DMS114 treated with DMSO at 0.1 percent for 48 hours (cell line): ENCODE results near the gene IL17RA.
A peak's percentile ranks its signal among the peaks of the same experiment; 100 is the strongest.
"Not testable (repeated sequence)": the region's sequence is repeated elsewhere in the genome, so short reads cannot be mapped to it uniquely, and the experiment has no call there.

ENCODE experiments used
- DNase-seq: peaks from one replicate; lab custom pipeline; 2025; ENCODE audit not compliant: unreplicated experiment; lab: John Stamatoyannopoulos, UW

IL17RA gene

GRCh38 chr22:17120281-17120680 is 35.5 kb downstream of the IL17RA start:
- no peak for DNase-seq

- no peak for DNase-seq
These were observed 36.0 kb downstream of the IL17RA start for GRCh38 chr22:17120711-17121232.

DNA sequence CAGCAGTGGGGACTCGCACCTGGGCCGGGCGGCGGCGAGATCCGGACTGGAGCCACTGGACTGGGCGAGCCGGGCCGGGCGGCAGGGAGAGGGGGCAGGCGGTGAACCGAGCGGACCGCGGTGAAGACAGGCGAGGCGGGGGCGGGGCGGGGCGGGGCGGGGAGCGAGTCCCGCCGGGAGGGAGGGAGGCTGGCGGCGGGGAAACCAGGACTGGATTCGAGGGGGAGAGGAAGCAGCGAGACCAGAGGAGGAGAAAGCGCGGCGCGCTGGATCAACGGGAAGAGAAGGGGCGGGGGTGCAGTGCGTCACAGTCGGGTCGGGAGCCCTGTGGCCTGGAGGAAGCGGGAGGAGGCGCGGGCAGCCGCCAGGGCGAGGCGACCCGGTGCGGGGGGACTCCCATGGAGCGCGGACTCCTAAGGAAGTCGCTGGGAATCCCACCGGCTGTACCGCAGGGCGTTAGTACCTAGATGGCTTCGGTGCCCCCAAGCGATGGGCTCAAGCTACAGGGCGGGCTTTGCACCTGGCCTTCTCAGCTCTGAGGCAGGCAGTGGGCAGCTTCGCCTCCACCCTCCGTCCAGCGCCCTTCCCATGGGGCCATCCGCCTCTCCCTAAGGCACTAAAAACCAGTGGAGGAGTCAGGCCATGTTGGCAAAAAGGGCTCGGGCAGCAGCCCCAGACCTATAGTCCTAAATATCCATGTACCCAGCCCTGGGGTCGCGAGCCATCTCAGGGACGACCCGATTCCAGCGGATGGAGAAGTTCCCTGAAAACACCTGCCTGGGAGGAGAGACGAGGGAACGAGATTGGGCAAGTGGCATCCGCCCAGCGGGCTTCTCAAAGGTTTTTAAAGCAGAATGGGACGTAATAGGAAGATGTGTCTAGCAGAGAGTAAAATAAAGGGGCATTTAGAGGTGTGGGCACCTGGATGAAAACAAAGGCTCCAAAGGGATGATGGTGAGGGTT is 36.7 kb downstream of the IL17RA start, which contains the start of gene TMEM121B:
Gene TMEM121B (minus strand): TSS at position 128 of the 963 bp plus-strand sequence. CDS start 233 bp downstream, outside the sequence.
- DNase-seq = peak; percentile 71

- no peak for DNase-seq
These were observed 45.4 kb downstream of the IL17RA start for GRCh38 chr22:17130199-17130598.

DNA sequence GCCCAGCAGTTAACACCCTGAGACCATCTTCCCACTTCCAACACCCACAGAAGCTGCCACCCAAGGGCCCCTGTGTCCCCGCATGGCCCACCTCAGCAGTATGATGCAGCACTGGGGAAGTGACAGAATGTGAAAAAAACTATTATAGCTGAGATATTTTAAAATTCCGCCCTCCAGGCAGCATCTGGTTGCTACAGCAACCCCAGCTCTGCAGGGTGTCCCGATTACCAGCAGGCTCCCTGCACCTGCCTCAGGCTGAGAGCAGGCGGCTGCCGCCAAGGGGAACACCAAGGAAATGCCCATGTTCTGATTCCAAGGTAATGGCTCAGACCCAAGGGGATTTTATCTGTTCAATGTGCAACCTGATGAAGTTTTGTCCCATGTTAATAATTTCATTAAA is 46.9 kb downstream of the IL17RA start:
- no peak for DNase-seq

- DNase-seq = no peak
These were observed 47.3 kb downstream of the IL17RA start for GRCh38 chr22:17132112-17132511.

DNA sequence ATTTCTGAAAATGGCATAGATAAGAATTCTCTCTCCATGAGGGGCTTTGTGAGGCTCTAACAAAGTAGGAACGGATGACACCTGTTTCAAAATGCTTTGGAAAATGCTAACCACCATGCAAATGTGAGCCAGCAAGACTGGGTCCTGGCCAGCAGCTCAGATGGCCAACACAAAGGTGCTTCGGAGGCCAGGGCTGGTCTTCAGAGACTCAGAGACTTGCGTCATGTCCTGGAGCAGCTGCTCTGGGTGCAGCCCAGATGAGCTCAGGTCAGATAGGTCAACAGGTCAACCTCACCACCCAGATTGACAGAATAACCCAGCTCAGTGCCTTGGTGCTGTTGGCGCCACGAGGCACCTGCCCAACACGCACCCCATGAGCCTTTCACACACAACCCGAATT is 48.3 kb downstream of the IL17RA start:
- no peak for DNase-seq

- no peak for DNase-seq
These were observed 50.5 kb downstream of the IL17RA start for GRCh38 chr22:17135153-17135760.

DNA sequence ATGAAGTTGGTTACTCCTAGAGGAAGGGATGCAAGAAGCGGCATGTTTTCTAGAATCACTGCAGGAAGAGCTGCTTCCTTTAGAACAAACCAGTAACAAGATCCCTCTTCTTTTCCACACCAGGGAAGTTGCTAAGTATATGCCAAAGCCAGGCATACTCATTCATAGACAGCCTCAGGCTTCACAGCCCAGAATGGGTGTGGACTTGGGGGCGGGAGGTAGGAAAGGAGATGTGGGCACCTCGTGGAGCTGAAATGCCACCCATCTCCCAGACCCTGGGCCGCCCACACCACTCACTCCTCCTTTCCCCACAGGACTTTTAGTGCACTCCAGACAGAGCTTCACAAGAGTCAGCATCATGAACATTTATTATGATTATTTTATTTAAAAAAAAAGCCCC is 52.4 kb downstream of the IL17RA start:
- DNase-seq = no peak

DNA sequence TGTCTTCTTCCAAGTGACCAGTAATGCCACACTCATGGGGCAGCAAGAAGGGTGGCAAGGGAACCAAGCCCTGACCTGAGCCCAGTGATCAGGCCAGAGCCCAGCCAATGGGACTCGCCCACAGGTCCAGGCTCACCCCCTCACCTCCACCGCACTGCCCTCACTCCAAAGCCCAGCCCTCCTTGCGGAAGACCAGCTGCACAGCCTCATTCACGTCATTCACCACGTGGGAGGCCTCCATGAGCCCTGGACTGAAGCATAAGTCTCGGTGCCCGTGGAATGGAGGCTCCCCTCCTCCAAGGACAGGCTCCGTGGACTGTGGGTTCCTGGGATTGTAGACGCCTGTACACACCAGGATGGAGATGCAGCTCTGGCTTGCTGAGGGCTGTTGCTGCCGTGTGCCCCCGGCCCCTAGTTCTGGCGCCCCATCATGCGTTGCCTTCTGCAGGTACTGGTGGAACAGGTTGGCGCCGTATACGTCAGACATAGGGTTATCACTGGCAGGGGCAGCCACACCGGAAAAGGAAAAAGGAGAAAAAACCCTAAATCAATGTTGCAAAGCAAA is 53.1 kb downstream of the IL17RA start:
- DNase-seq = no peak

DNA sequence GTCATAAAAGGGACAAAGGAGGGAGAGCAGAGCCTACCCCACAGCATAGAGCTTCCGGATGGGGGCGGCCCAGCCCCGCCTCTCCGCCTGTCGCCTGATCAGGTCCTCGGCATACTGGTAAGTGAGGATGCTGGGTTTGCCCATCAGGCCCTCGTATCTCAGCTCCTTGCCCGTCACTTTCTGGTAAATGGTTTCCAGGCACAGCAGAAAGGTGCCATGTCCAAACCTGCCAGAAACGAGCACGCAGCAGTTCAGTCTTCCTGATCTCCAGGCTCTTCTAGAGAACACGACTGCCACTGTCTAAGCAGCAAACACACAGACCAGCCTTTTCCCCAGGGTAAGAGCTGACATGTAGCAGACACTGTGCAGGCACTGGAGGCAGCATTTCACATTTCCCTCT is 53.7 kb downstream of the IL17RA start:
- DNase-seq = no peak

DNA sequence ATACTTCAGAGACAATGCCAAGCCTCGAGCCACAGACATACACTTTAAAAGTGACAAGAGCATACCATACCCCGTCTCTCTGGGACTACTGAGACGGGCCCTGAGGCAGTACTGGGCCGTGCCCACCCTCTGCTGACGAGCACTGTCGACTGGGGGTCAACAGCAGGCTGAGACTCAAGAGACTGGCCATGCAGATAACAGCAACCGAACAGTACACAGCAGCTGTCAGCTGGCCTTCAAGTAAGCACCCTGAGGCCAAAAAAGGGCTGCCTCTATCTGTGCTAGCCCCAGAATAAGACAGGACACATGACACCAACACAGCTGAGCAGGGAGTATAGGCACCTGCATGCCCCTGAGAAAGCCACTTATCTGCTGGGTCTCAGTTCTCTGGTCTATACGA is 55.2 kb downstream of the IL17RA start:
- DNase-seq = no peak

- no peak for DNase-seq
These were observed 56.3 kb downstream of the IL17RA start for GRCh38 chr22:17140826-17141766.

- no peak for DNase-seq
These were observed 58.3 kb downstream of the IL17RA start for GRCh38 chr22:17143101-17143500.

GRCh38 chr22:17143826-17144225 is 59.0 kb downstream of the IL17RA start:
- no peak for DNase-seq

DNA sequence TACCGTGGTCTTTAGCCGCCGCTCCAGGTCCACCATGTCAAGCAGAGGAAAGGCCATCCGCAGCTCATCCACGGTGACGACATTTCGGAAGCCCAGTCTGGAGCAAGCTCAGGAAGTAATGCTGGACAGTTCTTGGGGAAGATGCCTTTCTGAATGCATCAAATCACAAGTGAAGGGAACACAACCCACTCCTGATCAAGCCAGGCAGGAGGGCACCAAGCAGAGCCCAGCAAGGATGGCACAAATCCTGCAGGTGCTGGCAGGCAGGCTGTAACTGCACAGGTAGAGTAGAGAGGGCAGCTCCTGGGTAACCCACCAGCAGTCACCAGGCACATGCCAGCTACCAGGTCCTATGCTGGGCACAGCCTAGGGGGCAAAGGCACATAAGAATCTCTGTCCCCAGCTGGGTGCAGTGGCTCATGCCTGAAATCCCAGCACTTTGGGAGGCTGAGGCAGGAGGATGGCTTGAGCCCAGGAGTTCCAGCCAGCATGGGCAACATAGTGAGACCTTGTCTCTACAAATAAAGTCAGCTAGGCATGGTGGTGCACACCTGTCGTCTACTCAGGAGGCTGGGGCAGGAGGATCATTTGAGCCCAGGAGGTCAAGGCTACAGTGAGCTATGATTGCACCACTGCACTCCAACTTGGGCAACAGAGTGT is 60.4 kb downstream of the IL17RA start:
- no peak for DNase-seq

DNA sequence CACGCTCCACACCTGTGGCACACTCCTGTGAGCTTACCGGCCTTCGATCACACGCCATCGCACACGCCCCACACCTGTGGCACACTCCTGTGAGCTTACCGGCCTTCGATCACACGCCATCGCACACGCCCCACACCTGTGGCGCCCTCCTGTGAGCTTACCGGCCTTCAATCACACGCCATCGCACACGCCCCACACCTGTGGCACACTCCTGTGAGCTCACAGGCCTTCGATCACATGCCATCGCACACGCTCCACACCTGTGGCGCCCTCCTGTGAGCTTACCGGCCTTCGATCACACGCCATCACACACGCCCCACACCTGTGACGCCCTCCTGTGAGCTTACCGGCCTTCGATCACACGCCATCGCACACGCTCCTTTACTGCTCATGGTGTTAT is 62.7 kb downstream of the IL17RA start:
- DNase-seq = not testable (repeated sequence)

GRCh38 chr22:17149076-17149815 is 64.4 kb downstream of the IL17RA start:
- DNase-seq = no peak

GRCh38 chr22:17152340-17152739 is 67.5 kb downstream of the IL17RA start:
- DNase-seq = no peak
